Endothelial cell of umbilical vein (primary cell): ENCODE results near the gene TMEM9B. TPM values are rescaled to one million over a fixed set of nuclear protein-coding genes. Genes with fewer than 3 reads are reported as not detected.

ENCODE experiments used
- BruUV-seq: library from RNA; stranded (reverse); fragments of 400-500 nt; replicated peaks from 2 replicates; lab custom pipeline; 2021; lab: Mats Ljungman, UMichigan
- CTCF ChIA-PET: fragments of 300-600, 350-600 bp; sonication (Branson Sonifier 250); formaldehyde crosslinking; loops from one replicate; lab custom pipeline; 2021; ENCODE audit warnings: antibody characterized with exemption, inconsistent platforms; lab: Charles Lee
- POLR2A ChIA-PET: fragments of 300-600, 350-600 bp; sonication (Branson Sonifier 250); formaldehyde crosslinking; loops from one replicate; lab custom pipeline; 2021; ENCODE audit warnings: antibody characterized with exemption, inconsistent platforms; lab: Charles Lee
- DNase-seq: peaks from one replicate; pipeline ENCODE4 v3.0.0-alpha.2; 2011; ENCODE audit warnings: low read depth, low spot score
- FAIRE-seq: peaks from 2 replicates; lab custom pipeline; 2011; peaks lifted over from hg19 to GRCh38; lab: Jason Lieb, UNC
- H2AFZ ChIP-seq: 2 replicates; pipeline ENCODE4 v1.6.0; 2012; ENCODE audit warnings: low read depth, low read length, control low read depth, inconsistent platforms
- H3K27ac ChIP-seq: 2 replicates; pipeline ENCODE4 v1.5.1; 2011; ENCODE audit warnings: low read depth, mild to moderate bottlenecking, control low read depth, low read length, moderate library complexity; ENCODE audit not compliant: insufficient read depth
- H3K27me3 ChIP-seq, 2 experiments: 2 replicates each; pipeline versions ENCODE4 v1.6.0 to v1.6.1; 2011; ENCODE audit warnings: low read length in 2 of 2, mixed read lengths in 1 of 2; ENCODE audit not compliant: control insufficient read depth in 2 of 2, insufficient read depth in 2 of 2
- H3K36me3 ChIP-seq, 2 experiments: 2 replicates in 1 of 2; 3 replicates in 1 of 2; pipeline ENCODE4 v1.5.1; 2011; ENCODE audit warnings: low read length in 2 of 2, mild to moderate bottlenecking in 1 of 2, moderate library complexity in 1 of 2; ENCODE audit not compliant: control insufficient read depth in 2 of 2, insufficient read depth in 2 of 2; ENCODE audit errors: extremely low read depth in 1 of 2
- H3K4me1 ChIP-seq: 3 replicates; pipeline ENCODE4 v1.5.1; 2011; ENCODE audit warnings: mild to moderate bottlenecking, low read length; ENCODE audit not compliant: control insufficient read depth, insufficient read depth; ENCODE audit errors: extremely low read depth
- H3K4me2 ChIP-seq: 2 replicates; pipeline ENCODE4 v1.6.1; 2011; ENCODE audit warnings: low read length, control low read depth, mixed read lengths; ENCODE audit not compliant: insufficient read depth
- H3K4me3 ChIP-seq, 3 experiments: fragments of 200-600 bp in 1 of 3; sonication (generic), shearing (Covaris generic) in 1 of 3; replicated peaks in 1 of 3; 2 replicates each; pipeline ENCODE4 v1.5.1; 2011 to 2016; ENCODE audit warnings: control low read depth in 3 of 3, low read length in 3 of 3, mild to moderate bottlenecking in 2 of 3, inconsistent platforms in 1 of 3, low read depth in 1 of 3, moderate library complexity in 1 of 3; ENCODE audit not compliant: insufficient read depth in 1 of 3
- H3K79me2 ChIP-seq: 2 replicates; pipeline ENCODE4 v1.6.0; 2012; ENCODE audit warnings: low read length, inconsistent platforms; ENCODE audit not compliant: control insufficient read depth, insufficient read depth
- H3K9ac ChIP-seq: replicated peaks from 2 replicates; pipeline ENCODE3; 2011; ENCODE audit warnings: low read length, control low read depth; ENCODE audit not compliant: insufficient read depth; ENCODE audit errors: extremely low read depth
- H3K9me1 ChIP-seq: replicated peaks from 3 replicates; pipeline ENCODE4 v1.6.0; 2011; ENCODE audit warnings: mild to moderate bottlenecking, low read length; ENCODE audit not compliant: control insufficient read depth, insufficient read depth; ENCODE audit errors: extremely low read depth
- H3K9me3 ChIP-seq: replicated peaks from 2 replicates; pipeline ENCODE4 v1.5.1; 2012; ENCODE audit warnings: low read length, inconsistent platforms; ENCODE audit not compliant: control insufficient read depth, insufficient read depth
- H4K20me1 ChIP-seq: replicated peaks from 2 replicates; pipeline ENCODE3; 2011; ENCODE audit warnings: mild to moderate bottlenecking, low read length; ENCODE audit not compliant: control insufficient read depth, insufficient read depth; ENCODE audit errors: extremely low read depth
- CTCF ChIP-seq, 2 donors: IDR thresholded peaks; 1 replicate in 1 of 2; 2 replicates in 1 of 2; pipeline ENCODE4 v1.5.1; 2011; ENCODE audit warnings: low read length in 2 of 2, mild to moderate bottlenecking in 2 of 2, moderate library complexity in 2 of 2, control low read depth in 1 of 2, inconsistent platforms in 1 of 2, low read depth in 1 of 2; ENCODE audit not compliant: insufficient read depth in 1 of 2; ENCODE audit errors: extremely low read depth in 1 of 2
- EZH2 ChIP-seq: IDR thresholded peaks from 2 replicates; pipeline ENCODE4 v1.6.1; 2012; ENCODE audit warnings: borderline replicate concordance, low read depth, mild to moderate bottlenecking, moderate library complexity, low read length, inconsistent platforms; ENCODE audit not compliant: severe bottlenecking
- FOS ChIP-seq: IDR thresholded peaks from 2 replicates; pipeline ENCODE4 v1.6.1; 2011; ENCODE audit warnings: mild to moderate bottlenecking, low read length, moderate library complexity, borderline replicate concordance; ENCODE audit not compliant: insufficient read depth
- GATA2 ChIP-seq: IDR thresholded peaks from 2 replicates; pipeline ENCODE4 v1.7.0; 2011; ENCODE audit warnings: low read depth, mild to moderate bottlenecking, moderate library complexity, mixed read lengths, low read length; ENCODE audit not compliant: insufficient read length, insufficient read depth
- JUN ChIP-seq: IDR thresholded peaks from 2 replicates; pipeline ENCODE4 v1.6.1; 2011; ENCODE audit warnings: borderline replicate concordance, low read depth; ENCODE audit not compliant: insufficient read length, insufficient read depth
- MYC ChIP-seq: IDR thresholded peaks from one replicate; pipeline ENCODE4 v1.6.1; 2011; ENCODE audit warnings: mild to moderate bottlenecking, low read depth, low read length
- POLR2A ChIP-seq: IDR thresholded peaks from 2 replicates; pipeline ENCODE4 v1.6.1; 2012; ENCODE audit warnings: low read depth, mild to moderate bottlenecking, control low read depth, low read length
- POLR2AphosphoS5 ChIP-seq: IDR thresholded peaks from 2 replicates; pipeline ENCODE4 v1.6.1; 2012; ENCODE audit warnings: low read depth, mild to moderate bottlenecking, control low read depth, low read length, moderate library complexity; ENCODE audit not compliant: insufficient read depth
- dilution Hi-C: fragments of 300-500 bp; cut with MboI; formaldehyde crosslinking; loops from one replicate; pipeline ENCODE4 v1.15.0; 2019; ENCODE audit warnings: low sequenced_read_pairs; ENCODE audit not compliant: extremely low pct_ligation_motif_present
- intact Hi-C: fragments of 100-400 bp; cut with micrococcal nuclease; formaldehyde crosslinking; loops from one replicate; pipeline ENCODE4 v1.10.0; 2022
- polyA plus RNA-seq, 4 experiments: library from polyadenylated mRNA; depleted of rRNA in 3 of 4; stranded (reverse) in 3 of 4; unstranded in 1 of 4; fragments of >200 nt; gene quantifications; 2 replicates each; pipeline versions ENCODE4 v1.2.1 to v1.2.3, GENCODE V29; 2011 to 2012; ENCODE audit warnings: missing spikeins in 1 of 4
- total RNA-seq: library from RNA; stranded (reverse); gene quantifications from 2 replicates; pipeline ENCODE4 v1.2.3, GENCODE V29; 2021
- TF ChIP-seq, protein P1 (sequence below): IDR thresholded peaks from 2 replicates; pipeline ENCODE4 v1.6.1; 2011; ENCODE audit not compliant: insufficient read depth, insufficient read length

TMEM9B gene
- total and polyA plus RNA-seq, 2 donors (not counting 3 experiments of a cell fraction or from before 2014, with no cell fraction given): 28.2 to 30.2 TPM

GRCh38 chr11:8947230-8947943, 16.9 kb downstream of the TMEM9B start:
- ChIA-PET CTCF (interaction anchor here (1.6 to 4.3 kb wide), 2 partner anchors 12 kb away, joined by 6 to 25 read pairs; no protein-coding TSS in a partner anchor), POLR2A (no interaction called here)
- no peak overlapping the region for H3K4me2 ChIP-seq
- peaks cover 3 to 4% of the 10 kb centered on the region in 2 experiments for H3K36me3 ChIP-seq
- TF ChIP-seq JUN: no peak
- no peak for TF ChIP-seq POLR2A
- TF ChIP-seq, protein P1, sequence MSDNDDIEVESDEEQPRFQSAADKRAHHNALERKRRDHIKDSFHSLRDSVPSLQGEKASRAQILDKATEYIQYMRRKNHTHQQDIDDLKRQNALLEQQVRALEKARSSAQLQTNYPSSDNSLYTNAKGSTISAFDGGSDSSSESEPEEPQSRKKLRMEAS: no peak
- no peak for TF ChIP-seq POLR2AphosphoS5
- TF ChIP-seq EZH2: no peak
- TF ChIP-seq CTCF (IDR thresholded peaks at IDR 0.05; ENCODE audit: extremely low read depth in 1 of 2, insufficient read depth in 1 of 2, low read depth in 1 of 2, low read length in 2 of 2): no peak
- no peak for TF ChIP-seq FOS
- TF ChIP-seq GATA2: no peak
- no peak for TF ChIP-seq MYC
- H2AFZ ChIP-seq: no peak overlapping the region
- H3K9me3 ChIP-seq: no peaks in the 10 kb centered on the region
- no peaks in the 10 kb centered on the region for H3K79me2 ChIP-seq
- TSS peak; percentile 54 for BruUV-seq
- H3K27ac ChIP-seq: no peak overlapping the region
- H3K9ac ChIP-seq: no peak overlapping the region
- no peak for FAIRE-seq
- no peaks in the 10 kb centered on the region for H3K9me1 ChIP-seq
- no peaks in the 10 kb centered on the region for H3K27me3 ChIP-seq
- H3K4me3 ChIP-seq: no peak overlapping the region
- dilution Hi-C loops (no loop called here), intact Hi-C loops (no loop called here)
- DNase-seq: no peak
- H4K20me1 ChIP-seq: no peaks in the 10 kb centered on the region
- H3K4me1 ChIP-seq: no peaks in the 10 kb centered on the region
